IMR-90 (cell line): ENCODE data around the gene GH1.

Source experiments
- CEBPB ChIP-seq: IDR thresholded peaks from 2 replicates; pipeline ENCODE4 v1.6.1; 2012; ENCODE audit warnings: low read depth, low read length, improper control_type of control experiment
- FOS ChIP-seq: fragments of 150-350 bp; IDR thresholded peaks from 2 replicates; pipeline ENCODE4 v1.6.1; 2016; ENCODE audit warnings: low read depth, low read length
- NFE2L2 ChIP-seq: fragments of 150-350 bp; IDR thresholded peaks from 2 replicates; pipeline ENCODE4 v1.6.1; 2016; ENCODE audit warnings: low read depth, mild to moderate bottlenecking, low read length
- POLR2A ChIP-seq: IDR thresholded peaks from 2 replicates; pipeline ENCODE4 v1.6.1; 2012; ENCODE audit warnings: mild to moderate bottlenecking, low read depth, low read length
- SMC3 ChIP-seq: fragments of 150-350 bp; IDR thresholded peaks from 2 replicates; pipeline ENCODE4 v1.6.1; 2016; ENCODE audit warnings: low read depth, mild to moderate bottlenecking, antibody characterized with exemption, low read length, moderate library complexity
- TF ChIP-seq, protein P1 (sequence below): conservative IDR thresholded peaks from 2 replicates; pipeline ENCODE4 v1.5.1; 2012; ENCODE audit warnings: mild to moderate bottlenecking, low read depth, low read length, improper control_type of control experiment
- TF ChIP-seq, protein P2 (sequence below): fragments of 150-350 bp; IDR thresholded peaks from 2 replicates; pipeline ENCODE4 v1.6.1; 2016; ENCODE audit warnings: low read depth, mild to moderate bottlenecking, low read length, moderate library complexity, borderline replicate concordance

DNA sequence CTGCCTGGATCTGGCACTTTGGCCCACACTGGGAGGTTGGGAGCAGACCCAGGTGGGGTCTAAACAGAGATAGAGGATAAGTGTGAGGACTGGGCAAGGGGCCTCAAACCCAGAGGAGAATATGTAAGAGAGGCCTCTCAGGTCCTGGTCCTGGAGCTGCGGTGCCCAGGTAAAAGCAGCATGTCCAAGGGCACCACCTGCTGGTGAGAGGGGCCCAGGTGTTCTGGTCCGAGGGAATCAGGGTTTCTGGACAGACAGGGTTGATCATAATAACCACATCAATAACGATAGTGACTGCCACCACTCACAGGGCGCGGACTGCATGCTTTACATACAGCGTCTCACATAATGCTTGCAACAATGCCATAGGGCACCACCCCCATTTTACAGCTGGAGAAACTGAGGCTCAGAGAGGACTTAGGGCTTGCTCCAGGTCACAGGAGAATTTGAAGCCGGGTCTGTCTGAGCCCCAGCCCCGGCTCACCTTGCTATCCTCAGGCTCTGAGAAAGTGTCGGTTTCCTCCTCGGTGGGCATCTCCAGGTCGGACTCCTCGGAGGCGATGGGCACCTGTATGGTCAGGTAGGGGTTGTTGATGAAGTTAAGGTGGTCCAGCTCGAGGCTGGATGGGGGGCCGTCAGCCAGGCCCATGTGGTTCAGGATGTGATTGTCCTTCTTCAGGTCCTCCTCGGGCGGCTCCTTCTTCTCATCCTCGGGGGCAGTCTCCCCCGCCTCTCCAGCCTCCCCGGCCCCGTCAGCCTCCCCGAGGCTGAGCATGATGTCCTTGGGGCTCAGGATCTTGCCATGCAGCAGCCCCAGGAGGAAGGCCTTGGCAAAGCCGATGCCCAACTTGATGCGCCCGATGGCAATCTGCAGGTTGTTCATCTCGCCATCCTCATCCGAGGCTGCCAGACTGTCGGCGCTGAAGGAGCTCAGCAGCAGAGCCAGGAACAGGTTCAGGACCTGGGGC, 32.6 kb upstream of the GH1 start:
- TF ChIP-seq POLR2A (no peak), CEBPB (no peak), SMC3 (no peak), FOS (no peak), NFE2L2 (no peak)
- TF ChIP-seq, protein P1, sequence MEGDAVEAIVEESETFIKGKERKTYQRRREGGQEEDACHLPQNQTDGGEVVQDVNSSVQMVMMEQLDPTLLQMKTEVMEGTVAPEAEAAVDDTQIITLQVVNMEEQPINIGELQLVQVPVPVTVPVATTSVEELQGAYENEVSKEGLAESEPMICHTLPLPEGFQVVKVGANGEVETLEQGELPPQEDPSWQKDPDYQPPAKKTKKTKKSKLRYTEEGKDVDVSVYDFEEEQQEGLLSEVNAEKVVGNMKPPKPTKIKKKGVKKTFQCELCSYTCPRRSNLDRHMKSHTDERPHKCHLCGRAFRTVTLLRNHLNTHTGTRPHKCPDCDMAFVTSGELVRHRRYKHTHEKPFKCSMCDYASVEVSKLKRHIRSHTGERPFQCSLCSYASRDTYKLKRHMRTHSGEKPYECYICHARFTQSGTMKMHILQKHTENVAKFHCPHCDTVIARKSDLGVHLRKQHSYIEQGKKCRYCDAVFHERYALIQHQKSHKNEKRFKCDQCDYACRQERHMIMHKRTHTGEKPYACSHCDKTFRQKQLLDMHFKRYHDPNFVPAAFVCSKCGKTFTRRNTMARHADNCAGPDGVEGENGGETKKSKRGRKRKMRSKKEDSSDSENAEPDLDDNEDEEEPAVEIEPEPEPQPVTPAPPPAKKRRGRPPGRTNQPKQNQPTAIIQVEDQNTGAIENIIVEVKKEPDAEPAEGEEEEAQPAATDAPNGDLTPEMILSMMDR: no peak
- TF ChIP-seq, protein P2, sequence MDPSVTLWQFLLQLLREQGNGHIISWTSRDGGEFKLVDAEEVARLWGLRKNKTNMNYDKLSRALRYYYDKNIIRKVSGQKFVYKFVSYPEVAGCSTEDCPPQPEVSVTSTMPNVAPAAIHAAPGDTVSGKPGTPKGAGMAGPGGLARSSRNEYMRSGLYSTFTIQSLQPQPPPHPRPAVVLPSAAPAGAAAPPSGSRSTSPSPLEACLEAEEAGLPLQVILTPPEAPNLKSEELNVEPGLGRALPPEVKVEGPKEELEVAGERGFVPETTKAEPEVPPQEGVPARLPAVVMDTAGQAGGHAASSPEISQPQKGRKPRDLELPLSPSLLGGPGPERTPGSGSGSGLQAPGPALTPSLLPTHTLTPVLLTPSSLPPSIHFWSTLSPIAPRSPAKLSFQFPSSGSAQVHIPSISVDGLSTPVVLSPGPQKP: no peak
